ENCODE results near the gene SHOC2. TPM values are rescaled to one million over a fixed set of nuclear protein-coding genes. Genes with fewer than 3 reads are reported as not detected.
A peak's percentile ranks its signal among the peaks of the same experiment; 100 is the strongest.

The SHOC2 gene
- polyA plus RNA-seq, 1 donor = 27.2 TPM

GRCh38 chr10:110946496-110946895 lies 27.1 kb downstream of the SHOC2 start:
- DNase-seq = no peak

DNA sequence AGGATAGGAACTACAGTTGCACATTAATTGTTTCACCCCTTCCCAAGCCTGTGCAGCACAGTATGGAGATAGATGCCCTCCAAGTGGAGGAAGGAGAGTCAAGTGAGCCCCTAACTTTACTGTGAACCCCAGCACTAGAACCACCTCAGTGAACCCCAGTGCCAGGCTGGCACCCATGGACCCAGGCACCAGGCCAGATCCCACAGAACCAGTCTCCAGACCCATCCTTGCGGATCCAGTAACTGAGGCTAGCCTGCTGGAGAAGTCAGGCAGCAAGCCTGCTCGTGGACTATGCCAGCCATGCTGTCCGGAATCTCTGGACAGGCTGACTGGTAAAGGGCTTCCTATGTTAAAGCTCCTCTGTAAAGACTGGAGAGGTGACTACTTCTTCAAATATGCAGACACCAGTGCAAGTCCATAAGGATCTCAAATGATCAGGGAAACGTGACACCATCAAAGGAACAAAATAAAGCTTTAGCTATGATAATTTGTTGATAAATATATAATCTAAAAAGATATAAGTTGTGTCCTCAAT lies 27.7 kb downstream of the SHOC2 start:
- no peak for DNase-seq

GRCh38 chr10:110951381-110951780 lies 32.0 kb downstream of the SHOC2 start:
- DNase-seq = no peak

- DNase-seq = no peak
These were observed 38.2 kb downstream of the SHOC2 start for GRCh38 chr10:110957606-110958005.

- peak; percentile 6 for DNase-seq
These were observed 40.3 kb downstream of the SHOC2 start for GRCh38 chr10:110959379-110960332.

DNA sequence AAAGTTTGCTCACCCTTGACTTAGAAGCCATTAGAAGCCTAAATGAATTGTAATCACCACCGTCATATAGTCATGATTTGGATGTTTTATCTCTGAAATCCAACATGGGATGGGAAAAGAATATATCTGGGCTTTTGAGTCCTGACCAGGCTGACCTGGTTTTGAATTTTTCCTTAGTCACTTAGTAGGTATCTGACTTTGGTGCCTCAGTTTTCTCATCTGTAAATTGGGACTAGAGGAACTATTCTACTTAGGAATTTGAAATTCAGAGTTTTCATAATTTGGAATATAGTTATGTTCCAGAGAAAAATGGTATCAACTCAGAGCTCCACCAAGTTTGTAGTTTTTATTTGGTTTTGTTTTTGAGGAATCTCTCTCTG lies 40.9 kb downstream of the SHOC2 start:
- DNase-seq = peak; percentile 2

DNA sequence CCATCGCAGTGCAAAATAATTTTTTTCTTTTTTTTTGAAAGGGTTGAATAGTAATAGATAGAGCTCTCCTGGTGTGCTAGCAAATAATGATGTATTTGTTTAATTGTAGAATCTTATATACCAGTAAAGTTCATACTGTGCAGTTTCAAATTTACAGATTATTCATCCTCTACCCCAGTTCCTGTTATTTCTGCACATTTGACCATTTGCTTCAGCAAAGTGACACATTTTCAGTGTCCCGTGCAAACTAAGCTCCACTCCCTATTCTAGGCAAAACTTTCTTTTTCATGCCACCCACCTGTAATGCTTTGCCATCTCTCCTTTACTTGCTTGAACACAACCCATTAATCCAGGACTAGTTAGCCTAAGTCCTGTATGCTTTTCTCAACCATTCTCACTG lies 43.0 kb downstream of the SHOC2 start:
- no peak for DNase-seq

DNA sequence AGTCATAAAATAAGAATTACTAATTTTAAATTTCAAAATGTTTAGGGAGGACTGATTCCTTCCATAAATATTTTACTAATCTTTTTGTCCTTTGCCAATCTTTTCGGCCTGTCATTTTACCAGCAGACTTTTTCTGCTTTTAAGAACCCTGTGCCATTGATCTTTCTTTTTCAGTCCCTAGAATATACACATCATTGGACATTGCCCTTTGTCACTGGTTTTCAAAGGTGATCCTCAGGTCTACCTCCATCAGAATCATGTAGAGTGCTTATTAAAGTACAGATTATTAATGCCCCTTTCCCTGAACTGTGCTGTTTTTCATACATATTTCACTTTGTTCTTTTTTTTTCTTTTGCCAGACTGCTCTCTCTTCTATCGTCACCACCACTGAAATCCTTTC lies 43.8 kb downstream of the SHOC2 start:
- DNase-seq = no peak

DNA sequence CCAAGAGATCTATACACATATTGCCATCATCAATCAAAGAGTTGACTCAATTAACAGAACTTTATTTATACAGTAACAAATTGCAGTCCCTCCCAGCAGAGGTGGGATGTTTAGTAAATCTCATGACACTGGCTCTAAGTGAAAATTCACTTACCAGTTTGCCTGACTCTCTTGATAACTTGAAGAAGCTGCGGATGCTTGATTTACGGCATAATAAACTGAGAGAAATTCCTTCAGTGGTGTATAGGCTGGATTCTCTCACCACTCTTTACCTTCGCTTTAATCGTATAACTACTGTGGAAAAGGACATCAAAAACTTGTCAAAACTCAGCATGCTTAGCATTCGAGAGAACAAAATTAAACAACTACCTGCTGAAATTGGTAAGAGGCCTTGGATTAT lies 45.3 kb downstream of the SHOC2 start:
- no peak for DNase-seq

- no peak for DNase-seq
These were observed 45.8 kb downstream of the SHOC2 start for GRCh38 chr10:110965216-110965615.

DNA sequence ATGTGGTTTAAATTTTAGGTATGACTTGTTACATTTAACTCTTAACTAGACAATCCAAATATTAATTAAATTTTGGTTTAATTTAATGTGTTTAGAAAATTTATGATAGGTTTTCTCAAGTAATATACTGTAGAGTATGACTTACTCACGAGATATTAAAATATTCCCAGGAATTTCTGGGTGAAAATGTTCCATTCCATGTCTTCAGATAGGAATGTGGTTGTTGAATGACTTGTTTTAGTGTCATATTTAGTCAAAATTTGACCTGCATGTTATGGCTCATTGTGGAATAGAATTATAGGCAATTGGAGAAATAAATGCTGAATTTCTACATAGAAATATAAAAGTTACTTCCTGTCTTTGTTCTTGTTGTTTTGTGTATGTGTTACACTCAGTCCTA lies 46.7 kb downstream of the SHOC2 start:
- no peak for DNase-seq

DNA sequence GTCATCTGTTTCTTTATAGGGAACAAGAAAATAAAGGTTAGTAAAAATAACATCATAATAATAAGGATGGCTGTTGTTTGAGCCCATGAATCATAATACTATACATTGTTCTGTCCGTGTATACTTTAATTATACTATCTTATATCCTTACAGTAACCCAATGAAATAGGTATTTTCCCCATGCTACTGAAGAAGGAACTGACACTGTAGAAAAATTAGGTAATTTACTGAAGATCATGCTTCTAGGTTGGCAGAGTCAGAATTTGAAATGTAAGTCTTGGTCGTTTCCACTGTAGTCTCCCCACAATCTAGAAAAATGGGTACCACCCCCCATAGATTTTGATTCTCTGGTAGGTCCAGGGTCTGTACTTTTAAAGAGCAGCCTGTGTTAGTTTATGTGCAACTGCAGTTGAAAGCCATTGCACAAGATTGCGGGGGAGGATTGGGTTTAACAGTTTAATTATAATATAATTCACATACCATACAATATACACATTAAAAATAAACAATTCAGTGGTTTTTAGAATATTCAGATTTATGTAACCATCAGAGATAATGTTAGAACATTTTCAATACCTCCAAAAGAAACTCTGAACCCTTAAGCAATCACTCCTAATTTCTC lies 47.7 kb downstream of the SHOC2 start:
- no peak for DNase-seq

DNA sequence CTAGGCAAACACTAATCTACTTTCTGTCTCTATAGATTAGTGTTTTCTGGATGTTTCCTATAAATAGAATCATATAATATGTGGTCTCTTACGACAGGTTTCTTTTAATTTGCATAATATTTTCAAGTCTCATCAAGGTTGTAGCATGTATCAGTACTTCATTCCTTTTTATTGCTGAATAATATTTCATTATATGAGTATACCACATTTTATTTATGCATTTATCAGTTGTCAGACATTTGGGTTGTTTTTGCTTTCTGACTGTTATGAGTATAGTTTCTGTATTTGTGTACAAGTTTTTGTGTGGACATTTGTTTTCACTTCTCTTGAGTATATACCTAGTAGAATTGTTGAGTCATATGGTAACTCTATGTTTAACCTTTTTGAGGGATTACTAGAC lies 48.2 kb downstream of the SHOC2 start:
- no peak for DNase-seq

DNA sequence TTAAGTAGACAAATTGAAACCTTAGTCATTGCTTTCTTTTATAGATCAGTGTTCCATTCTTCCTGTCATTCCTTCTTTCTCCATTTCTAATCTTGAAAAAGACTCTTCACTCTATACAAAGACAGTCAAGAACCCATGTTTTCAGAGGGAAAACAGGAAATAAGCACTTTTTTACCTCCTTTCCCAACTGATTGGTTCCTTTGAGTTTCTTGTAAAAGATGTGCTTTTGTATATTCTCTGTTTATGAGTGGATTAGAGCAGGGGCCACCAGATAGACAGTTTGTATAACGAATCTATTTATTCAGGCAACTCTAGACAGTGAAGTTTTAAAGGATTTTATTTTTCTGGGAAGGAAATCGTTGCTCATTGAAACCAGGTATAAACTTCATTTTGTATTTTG lies 49.8 kb downstream of the SHOC2 start:
- no peak for DNase-seq

- DNase-seq = no peak
These were observed 52.2 kb downstream of the SHOC2 start for GRCh38 chr10:110971638-110972037.

DNA sequence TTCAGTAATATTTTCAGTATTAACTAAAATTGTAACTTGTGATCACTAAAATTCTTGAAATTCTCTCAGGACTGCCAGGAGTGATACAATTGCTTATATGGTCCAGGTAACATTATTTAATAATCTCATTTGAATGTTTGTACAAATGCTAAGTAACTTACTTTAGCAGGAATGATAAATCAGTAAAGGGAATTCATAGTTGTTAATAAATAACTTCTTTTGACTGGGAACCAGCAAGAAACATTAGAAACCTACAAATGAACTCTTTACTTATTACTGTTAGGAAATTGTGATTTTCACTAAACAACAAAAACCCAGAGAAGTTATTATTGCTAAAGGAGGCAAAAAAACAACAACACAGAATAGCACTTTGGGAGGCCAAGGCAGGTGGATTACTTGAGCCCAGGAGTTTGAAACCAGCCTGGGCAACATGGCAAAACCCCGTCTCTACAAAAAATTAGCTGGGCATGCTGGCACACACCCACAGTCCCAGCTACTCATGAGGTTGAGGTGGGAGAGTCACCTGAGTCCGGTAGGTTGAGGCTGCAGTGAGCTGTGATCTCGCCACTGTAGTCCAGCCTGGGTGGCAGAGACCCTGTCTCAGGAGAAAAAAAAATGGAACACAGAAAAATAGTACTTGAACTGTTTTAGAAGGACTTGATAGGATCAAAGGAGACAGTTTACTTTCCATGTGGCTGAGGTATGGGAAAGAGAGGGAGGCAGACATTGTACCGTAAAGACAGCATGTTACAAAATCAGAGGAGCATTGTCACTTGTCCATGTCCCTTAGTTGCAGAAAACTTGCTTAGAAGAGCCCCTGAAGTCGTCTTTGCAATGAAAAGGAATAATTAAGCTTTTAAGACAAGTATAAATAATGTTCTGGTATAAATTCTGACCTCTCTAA lies 53.1 kb downstream of the SHOC2 start:
- no peak for DNase-seq

GRCh38 chr10:110973400-110973799 lies 54.0 kb downstream of the SHOC2 start:
- DNase-seq = no peak

GRCh38 chr10:110976577-110976976 lies 57.2 kb downstream of the SHOC2 start:
- no peak for DNase-seq

- no peak for DNase-seq
These were observed 58.3 kb downstream of the SHOC2 start for GRCh38 chr10:110977662-110978061.

GRCh38 chr10:110978204-110978603 lies 58.8 kb downstream of the SHOC2 start:
- DNase-seq = no peak

DNA sequence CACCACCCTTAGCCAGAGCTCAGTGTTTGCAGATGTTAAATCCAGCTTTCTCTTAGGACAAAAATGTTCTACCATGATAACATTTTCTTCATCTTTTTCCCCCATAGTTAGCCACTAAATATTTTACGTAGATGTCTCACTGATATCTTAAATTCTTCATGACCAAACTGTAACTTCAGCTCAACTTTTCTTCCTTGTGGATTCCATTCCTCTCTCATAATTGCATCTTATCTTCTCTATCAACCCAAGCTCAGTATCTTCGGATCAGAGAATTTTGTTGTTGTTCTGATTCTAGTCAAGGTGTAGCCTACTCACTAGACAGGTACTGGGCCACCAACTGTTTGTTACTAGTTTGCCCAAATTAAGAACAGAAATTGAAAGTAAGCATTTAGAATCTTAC lies 60.2 kb downstream of the SHOC2 start:
- no peak for DNase-seq

DNA sequence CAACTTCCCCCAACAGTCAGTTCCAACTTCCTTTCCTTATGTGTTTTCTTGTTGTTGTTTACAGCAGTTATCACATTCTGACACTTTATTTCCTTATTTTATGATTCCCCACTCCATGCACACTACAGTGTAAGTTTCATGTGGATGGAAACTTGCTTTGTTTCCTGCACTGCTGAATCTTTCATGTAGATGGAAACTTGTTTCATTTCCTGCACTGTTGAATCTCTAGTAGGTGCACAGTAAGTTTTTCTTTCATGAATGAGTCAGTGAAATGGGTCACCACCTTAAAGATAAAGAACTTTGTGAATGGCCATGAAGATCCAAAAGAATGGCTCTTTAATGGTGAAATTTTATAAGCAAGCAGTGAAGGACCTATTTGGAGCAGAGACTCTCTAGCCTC lies 61.4 kb downstream of the SHOC2 start:
- no peak for DNase-seq

DNA sequence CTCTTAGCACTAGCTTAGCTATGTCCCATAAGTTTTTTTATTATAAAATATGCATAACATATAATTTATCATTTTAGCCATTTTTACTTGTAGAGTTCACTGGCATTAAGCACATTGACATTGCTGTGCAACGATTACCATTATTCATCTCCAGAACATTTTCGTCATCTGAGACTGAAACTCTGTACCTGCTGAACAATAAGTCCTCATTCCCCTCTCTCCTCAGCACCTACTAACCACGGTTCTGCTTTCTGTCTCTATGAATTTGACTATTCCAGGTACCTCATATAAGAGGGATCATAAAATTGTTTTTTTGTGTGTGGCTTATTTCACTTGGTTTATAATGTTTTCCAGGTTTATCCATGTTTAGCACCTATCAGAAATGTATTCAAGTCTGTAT lies 64.1 kb downstream of the SHOC2 start:
- DNase-seq = no peak

All from hindlimb muscle (tissue), 1 donor.